GM12878 (cell line): ENCODE results near the gene GRIK4. TPM values are rescaled to one million over a fixed set of nuclear protein-coding genes. Genes with fewer than 3 reads are reported as not detected.
A peak's percentile ranks its signal among the peaks of the same experiment; 100 is the strongest.

Experiments used
- ATAC-seq: fragments of 200-7000 bp; cut with Tn5 transposase; 3 replicates; pipeline ENCODE4 v1.9.1; 2020; ENCODE audit warnings: mild to moderate bottlenecking, moderate library complexity
- BruUV-seq: library from RNA; stranded (reverse); fragments of 400-500 nt; replicated peaks from 2 replicates; lab custom pipeline; 2021; lab: Mats Ljungman, UMichigan
- CTCF ChIA-PET: fragments of 300-600 bp; sonication (Branson Sonifier 250); formaldehyde crosslinking; extraction: SDS; loops from one replicate; lab custom pipeline; 2021; ENCODE audit warnings: inconsistent platforms; lab: Yijun Ruan, JAX
- POLR2A ChIA-PET: fragments of 350-600 bp; formaldehyde crosslinking; extraction: SDS; loops from one replicate; lab custom pipeline; 2021; ENCODE audit warnings: inconsistent platforms; lab: Charles Lee
- RAD21 ChIA-PET: fragments of 300-600 bp; sonication (Branson Sonifier 250); formaldehyde crosslinking; loops from one replicate; lab custom pipeline; 2023; ENCODE audit warnings: antibody characterized with exemption; ENCODE audit not compliant: unreplicated experiment; lab: Charles Lee
- SMC1A ChIA-PET: fragments of 300-600 bp; sonication (Branson Sonifier 250); formaldehyde crosslinking; loops from one replicate; lab custom pipeline; 2023; ENCODE audit not compliant: unreplicated experiment, uncharacterized antibody; lab: Charles Lee
- DNase-seq: peaks from one replicate; pipeline ENCODE4 v3.0.0-alpha.2; 2011; ENCODE audit warnings: low read depth, low spot score
- FAIRE-seq: peaks from 3 replicates; lab custom pipeline; 2011; peaks lifted over from hg19 to GRCh38; lab: Jason Lieb, UNC
- H2AFZ ChIP-seq: 2 replicates; pipeline ENCODE4 v1.6.0; 2011; ENCODE audit warnings: low read depth, low read length, control low read depth; ENCODE audit not compliant: control insufficient read depth
- H3K27ac ChIP-seq: 2 replicates; pipeline ENCODE4 v1.5.1; 2011; ENCODE audit warnings: control low read depth; ENCODE audit not compliant: control insufficient read depth, insufficient read depth
- H3K27me3 ChIP-seq, 2 experiments: replicated peaks in 1 of 2; 2 replicates each; pipeline versions ENCODE4 v1.6.0 to v1.6.1; 2011; ENCODE audit warnings: low read length in 1 of 2; ENCODE audit not compliant: control insufficient read depth in 2 of 2, insufficient read depth in 2 of 2
- H3K36me3 ChIP-seq, 2 experiments: 2 replicates each; pipeline ENCODE4 v1.5.1; 2011; ENCODE audit warnings: low read length in 1 of 2; ENCODE audit not compliant: control insufficient read depth in 2 of 2, insufficient read depth in 2 of 2
- H3K4me1 ChIP-seq: 2 replicates; pipeline ENCODE4 v1.6.1; 2011; ENCODE audit warnings: mild to moderate bottlenecking, low read length, moderate library complexity, mixed read lengths; ENCODE audit not compliant: control insufficient read depth, insufficient read depth
- H3K4me2 ChIP-seq: 2 replicates; pipeline ENCODE4 v1.6.0; 2011; ENCODE audit warnings: control low read depth; ENCODE audit not compliant: control insufficient read depth, insufficient read depth
- H3K4me3 ChIP-seq: fragments of 200-600 bp; sonication (generic); 2 replicates; pipeline ENCODE4 v1.5.1; 2016
- H3K79me2 ChIP-seq: 2 replicates; pipeline ENCODE4 v1.6.0; 2011; ENCODE audit warnings: low read length; ENCODE audit not compliant: control insufficient read depth, insufficient read depth
- H3K9ac ChIP-seq: 2 replicates; pipeline ENCODE4 v1.8.0; 2011; ENCODE audit warnings: low read length, control low read depth, mixed read lengths; ENCODE audit not compliant: control insufficient read depth, insufficient read depth
- H3K9me3 ChIP-seq: replicated peaks from 3 replicates; pipeline ENCODE4 v1.5.1; 2011; ENCODE audit warnings: mild to moderate bottlenecking, low read length; ENCODE audit not compliant: control insufficient read depth, insufficient read depth
- H4K20me1 ChIP-seq: 2 replicates; pipeline ENCODE4 v1.6.0; 2011; ENCODE audit not compliant: control insufficient read depth, insufficient read depth
- SKIL ChIP-seq: fragments of 450-650 bp; IDR thresholded peaks from 2 replicates; pipeline ENCODE4 v1.6.1; 2017; ENCODE audit warnings: mild to moderate bottlenecking, low read depth, inconsistent platforms; ENCODE audit not compliant: poor library complexity, severe bottlenecking
- ZBTB40 ChIP-seq: fragments of 450-650 bp; IDR thresholded peaks from 2 replicates; pipeline ENCODE4 v1.6.1; 2016; ENCODE audit warnings: mild to moderate bottlenecking, moderate library complexity, borderline replicate concordance
- WGBS: methylation state at CpG from one replicate; pipeline ENCODE4 v1.1.6; 2016; ENCODE audit warnings: low lambda C conversion rate; ENCODE audit not compliant: insufficient replicate concordance, insufficient coverage; ENCODE audit errors: missing lambda C conversion rate; 5-methylcytosine and 5-hydroxymethylcytosine counted together
- in situ Hi-C: fragments of 300-500 bp; cut with MboI; formaldehyde crosslinking; loops from 9 replicates; pipeline ENCODE4 v1.14.3; 2018; ENCODE audit warnings: mixed read lengths
- intact Hi-C: fragments of 100-400 bp; cut with micrococcal nuclease; formaldehyde crosslinking; loops from one replicate; pipeline ENCODE4 v1.14.2; 2022; ENCODE audit not compliant: unreplicated experiment
- polyA plus RNA-seq, 11 experiments: library from polyadenylated mRNA; depleted of rRNA in 4 of 11; unstranded in 6 of 11; stranded (reverse) in 5 of 11; fragments of >200 nt; fragmentation: Nextera tagmentation in 4 of 11; fragmentation: Illumina TruSeq in 1 of 11; extraction: Ambion mirVana in 4 of 11; extraction: Trizol in 1 of 11; gene quantifications; 1 replicate in 1 of 11; 2 replicates in 10 of 11; pipeline versions ENCODE4 v1.2.1 to v1.2.3, GENCODE V29; 2011 to 2016; ENCODE audit warnings: inconsistent platforms in 2 of 11, missing spikeins in 2 of 11, low read depth in 1 of 11
- total RNA-seq, 4 experiments: library from RNA; depleted of rRNA in 3 of 4; stranded (reverse); fragments of >200 nt in 3 of 4; fragmentation: Illumina TruSeq in 1 of 4; extraction: Trizol in 1 of 4; gene quantifications; 2 replicates each; pipeline versions ENCODE4 v1.2.1 to v1.2.3, GENCODE V29; 2013 to 2021

The GRIK4 gene
- total and polyA plus RNA-seq, 10 of the 15 experiments (the other 5 are each of a cell fraction or from before 2014, with no cell fraction given): 0.33 to 3.6 (median 0.72) TPM

- intact Hi-C loops: no loop called here
- no peak for FAIRE-seq
Measured at GRCh38 chr11:120467627-120468026, 43.9 kb upstream of the GRIK4 start.

More at GRCh38 chr11:120467627-120468026, 43.9 kb upstream of the GRIK4 start:
- SMC1A ChIA-PET: interaction anchor here (0.9 to 2.2 kb wide), 4 partner anchors 10 to 128 kb away, joined by 3 to 5 read pairs (median 4); no protein-coding TSS in a partner anchor
- no peak for DNase-seq
- 98% methylated on average over 6 of the region's 6 CpGs for WGBS
- no peaks in the 10 kb centered on the region for H4K20me1 ChIP-seq
- no peak overlapping the region for H3K4me2 ChIP-seq
- H3K36me3 ChIP-seq: peaks cover 2 to 5% of the 10 kb centered on the region in 2 experiments; a peak in 3 of 4 replicates
- H2AFZ ChIP-seq: no peak overlapping the region
- POLR2A ChIA-PET: interaction anchor here (0.6 kb wide), 1 partner anchor 20 kb away, joined by 3 read pairs; no protein-coding TSS in a partner anchor
- BruUV-seq: no TSS peak
- TF ChIP-seq SKIL (no peak), ZBTB40 (peak; percentile 46; the same call in 1 of the 2 replicates)
- no peak overlapping the region for H3K4me3 ChIP-seq
- no peaks in the 10 kb centered on the region for H3K9me3 ChIP-seq
- RAD21 ChIA-PET: no interaction called here
- no peaks in the 10 kb centered on the region for H3K4me1 ChIP-seq
- CTCF ChIA-PET: interaction anchor here (1.6 kb wide), 1 partner anchor 72 kb away, joined by 7 read pairs; no protein-coding TSS in a partner anchor
- in situ Hi-C loops: no loop called here
- no peaks in the 10 kb centered on the region for H3K79me2 ChIP-seq
- no peak for ATAC-seq
- no peak overlapping the region for H3K9ac ChIP-seq
- H3K27ac ChIP-seq: no peak overlapping the region
- H3K27me3 ChIP-seq: no peaks in the 10 kb centered on the region
